Stimulated activated CD4-positive, alpha-beta T cell treated with anti-CD3 and anti-CD28 coated beads, Interleukin-1b, Interleukin-23, amount 100 ng/mL, for 1 hour (primary cell): ENCODE measurements around the gene OTULIN.

Source experiments
- DNase-seq, 2 donors: peaks; one replicate each; pipeline ENCODE4 v3.0.0-alpha.2; 2020; ENCODE audit warnings: low read depth in 2 of 2

The OTULIN gene

DNA sequence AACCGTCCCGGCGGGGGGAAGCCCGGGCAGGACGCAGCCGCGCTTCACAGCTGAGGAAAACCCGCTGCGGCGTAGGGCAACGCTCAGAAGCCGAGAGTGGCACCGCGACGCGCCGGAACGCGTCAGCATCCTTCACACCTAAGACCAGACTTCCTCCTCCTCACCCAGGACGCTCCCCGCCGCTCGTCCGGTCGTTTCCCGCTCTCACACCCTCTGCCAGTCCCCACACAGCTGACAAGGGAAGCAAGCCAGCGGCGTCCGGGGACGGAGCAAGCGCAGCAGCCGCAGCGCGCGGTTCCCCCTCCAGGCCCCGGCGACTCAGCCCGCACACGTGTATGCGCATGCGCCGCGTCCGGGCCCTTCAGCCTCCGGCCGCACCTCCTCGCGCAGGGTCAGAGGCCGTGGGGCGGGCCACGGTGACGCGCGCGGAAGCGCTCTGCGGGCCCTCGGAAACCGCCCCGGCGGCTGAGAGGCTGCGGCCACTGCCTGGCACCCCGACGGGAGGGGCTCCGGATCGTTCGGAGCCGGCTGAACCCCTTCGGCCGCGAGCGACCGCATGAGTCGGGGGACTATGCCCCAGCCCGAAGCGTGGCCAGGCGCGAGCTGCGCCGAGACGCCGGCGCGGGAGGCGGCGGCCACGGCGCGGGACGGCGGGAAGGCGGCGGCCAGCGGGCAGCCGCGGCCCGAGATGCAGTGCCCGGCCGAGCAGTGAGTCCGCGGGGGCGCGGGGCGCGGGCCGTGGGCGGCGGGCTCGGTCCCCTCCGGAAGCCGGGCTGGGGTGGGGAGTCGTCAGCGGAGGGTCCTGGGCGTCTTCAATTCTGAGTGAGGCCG, at the start of gene OTULIN:
Gene OTULIN, plus strand, starts transcription at position 449 of the 831 bp plus-strand sequence. Its CDS starts 108 bp downstream, at position 557.
- DNase-seq, result peak; percentile 41 to 71

GRCh38 chr5:14615365-14615764, 49.2 kb upstream of the OTULIN start:
- DNase-seq, result no peak

GRCh38 chr5:14617441-14617840, 47.1 kb upstream of the OTULIN start:
- no peak for DNase-seq

- DNase-seq, result no peak
Measured at GRCh38 chr5:14627270-14627669, 37.2 kb upstream of the OTULIN start.

DNA sequence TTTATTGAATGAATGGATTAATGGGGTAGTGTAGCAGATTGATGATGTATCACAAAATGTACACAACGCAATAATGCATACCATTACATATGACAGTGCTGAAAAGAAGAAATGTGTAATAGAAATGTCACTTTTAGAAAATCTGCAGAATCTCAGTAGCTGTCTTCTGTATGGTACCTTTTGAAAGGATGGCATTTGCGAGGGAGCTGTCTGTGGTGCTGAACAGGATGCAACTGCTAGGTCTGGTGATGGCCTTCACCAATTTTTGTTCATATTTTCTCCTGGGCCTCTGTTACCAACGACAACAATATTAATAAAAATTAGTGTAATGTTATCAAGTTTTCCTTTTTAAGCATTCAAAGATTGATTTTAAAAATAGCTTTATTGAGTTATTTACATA, 36.2 kb upstream of the OTULIN start:
- peak; percentile 1 to 28 for DNase-seq

DNA sequence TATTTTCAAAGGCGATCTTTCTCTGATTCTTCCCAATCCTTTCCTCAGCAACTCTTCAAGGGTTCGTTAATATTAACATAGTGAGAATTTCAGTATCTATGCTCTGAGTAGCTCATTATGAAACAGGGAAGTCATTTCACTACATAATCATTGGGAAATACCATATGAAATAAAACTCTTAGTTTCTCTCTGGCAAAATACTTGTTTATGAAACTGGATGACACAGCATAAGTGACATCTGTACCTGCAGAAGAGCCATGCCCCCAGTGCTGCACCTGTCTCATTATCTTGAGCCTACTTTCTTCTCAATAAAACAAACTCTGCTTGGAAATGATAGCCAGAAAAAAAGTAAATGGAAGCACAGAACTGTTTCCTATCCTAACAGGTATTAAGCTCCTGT, 33.8 kb upstream of the OTULIN start:
- DNase-seq, result no peak

GRCh38 chr5:14635656-14636055, 28.9 kb upstream of the OTULIN start:
- no peak for DNase-seq

DNA sequence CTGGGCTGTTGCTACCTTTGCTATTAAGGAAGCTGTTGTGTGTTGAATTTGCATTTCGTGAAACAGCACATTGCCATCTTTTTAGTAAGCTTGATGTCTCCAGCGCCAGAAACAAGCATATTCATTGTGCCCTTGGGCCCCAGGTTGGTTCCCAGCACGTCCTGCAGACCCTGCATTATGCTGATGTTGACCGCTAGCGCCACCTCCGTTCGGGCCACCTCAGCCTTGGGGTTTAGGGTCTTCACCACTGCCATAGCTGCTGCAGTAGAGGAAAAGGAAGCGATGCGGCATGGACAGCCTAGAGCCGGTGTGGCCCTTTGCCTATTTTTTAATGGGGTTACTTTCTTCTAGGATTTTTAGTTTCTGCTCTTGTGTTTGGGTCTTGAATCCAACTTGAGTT, 23.8 kb upstream of the OTULIN start:
- DNase-seq, result no peak

DNA sequence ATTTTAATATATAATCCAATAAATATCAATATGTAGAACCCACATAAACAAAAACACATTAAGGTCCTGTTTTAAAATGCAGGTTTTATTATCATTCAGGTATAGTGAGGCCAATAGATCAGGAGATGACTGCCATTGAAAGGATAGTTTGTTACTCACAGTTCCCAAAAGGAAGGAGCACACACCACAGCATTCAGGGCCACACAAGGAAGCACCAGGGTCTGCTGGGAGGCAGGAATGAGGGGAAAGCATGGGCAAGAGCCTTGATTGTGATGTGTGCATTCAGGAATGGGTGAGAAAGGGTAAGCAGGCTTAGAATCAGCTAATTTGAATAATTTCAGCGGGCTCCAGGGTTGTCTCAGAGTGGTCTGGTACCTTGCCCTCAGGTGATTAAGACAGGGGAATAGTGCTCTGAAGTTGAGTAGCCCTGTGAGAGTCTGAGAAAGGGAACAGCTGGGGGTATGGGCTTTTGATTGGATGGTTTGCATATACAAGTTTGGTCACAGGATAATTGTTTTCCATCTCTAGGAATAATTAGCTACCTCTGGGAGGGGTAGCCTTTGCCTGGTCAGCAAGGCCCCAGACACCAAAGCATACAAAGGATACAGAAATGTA, 19.8 kb upstream of the OTULIN start:
- no peak for DNase-seq

DNA sequence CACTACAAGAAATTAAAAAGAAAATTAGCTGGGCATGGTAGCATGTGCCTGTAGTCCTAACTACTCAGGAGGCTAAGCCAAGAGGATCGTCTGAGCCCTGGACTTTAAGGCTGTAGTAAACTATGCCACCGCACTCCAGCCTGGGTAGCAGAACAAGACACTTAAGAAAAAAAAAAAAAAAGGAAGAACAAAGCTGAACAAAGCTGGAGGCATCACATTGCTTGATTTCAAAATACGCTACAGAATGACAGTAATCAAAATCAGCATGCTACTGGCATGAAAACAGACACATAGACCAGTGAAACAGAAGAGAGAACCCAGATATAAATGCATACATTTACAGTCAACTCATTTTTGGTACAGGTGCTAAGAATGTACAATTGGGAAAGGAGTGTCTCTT, 14.5 kb upstream of the OTULIN start:
- DNase-seq, result no peak

DNA sequence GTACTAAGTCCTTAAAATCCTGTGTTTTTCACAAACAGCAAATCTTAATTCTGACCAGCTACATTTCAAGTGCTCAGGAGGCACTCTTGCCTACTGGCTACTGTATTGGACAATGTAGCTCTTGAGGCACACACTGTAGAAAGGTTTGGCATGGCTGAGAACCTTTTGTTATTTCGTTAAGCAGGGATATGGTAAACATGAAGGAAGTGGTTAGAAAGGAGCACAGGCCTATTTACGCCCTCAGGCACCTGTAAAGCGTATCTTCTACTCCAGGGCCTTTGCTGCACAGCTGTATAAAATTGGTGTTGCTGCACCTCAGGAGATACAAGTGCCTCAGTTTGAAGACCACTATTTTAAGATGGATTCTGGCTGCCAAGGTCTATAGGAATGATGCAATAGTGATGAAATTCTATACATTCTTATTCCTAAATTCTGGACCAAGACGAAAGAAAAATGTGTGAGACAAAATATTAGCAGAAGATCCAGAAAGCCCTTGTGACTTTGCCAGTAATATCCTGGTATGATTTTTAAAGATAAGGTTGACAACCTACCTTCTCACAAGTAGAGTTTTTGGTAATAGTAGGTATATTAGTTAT, 9.3 kb upstream of the OTULIN start:
- DNase-seq, result no peak

GRCh38 chr5:14656898-14657297, 7.6 kb upstream of the OTULIN start:
- no peak for DNase-seq

GRCh38 chr5:14659821-14660607, 4.5 kb upstream of the OTULIN start:
- DNase-seq, result no peak

DNA sequence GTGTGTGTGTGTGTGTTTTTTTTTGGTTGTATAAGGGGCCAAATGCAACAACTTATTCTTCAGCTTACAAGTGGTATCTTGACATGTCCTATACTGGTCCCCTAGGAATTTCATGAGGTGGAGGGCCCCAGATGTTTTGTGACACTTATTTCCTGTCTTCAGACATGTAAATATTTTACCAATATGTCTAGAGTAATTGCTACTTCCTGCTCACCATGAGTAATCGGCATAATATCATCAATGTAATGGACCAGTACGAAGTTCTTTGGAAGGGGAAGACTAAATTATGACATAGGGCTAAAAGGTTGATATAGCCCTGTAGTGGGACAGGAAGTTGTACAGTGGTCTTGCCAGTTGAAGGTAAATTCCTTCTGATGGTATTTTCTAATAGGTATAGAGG, 3.7 kb upstream of the OTULIN start:
- DNase-seq, result no peak

DNA sequence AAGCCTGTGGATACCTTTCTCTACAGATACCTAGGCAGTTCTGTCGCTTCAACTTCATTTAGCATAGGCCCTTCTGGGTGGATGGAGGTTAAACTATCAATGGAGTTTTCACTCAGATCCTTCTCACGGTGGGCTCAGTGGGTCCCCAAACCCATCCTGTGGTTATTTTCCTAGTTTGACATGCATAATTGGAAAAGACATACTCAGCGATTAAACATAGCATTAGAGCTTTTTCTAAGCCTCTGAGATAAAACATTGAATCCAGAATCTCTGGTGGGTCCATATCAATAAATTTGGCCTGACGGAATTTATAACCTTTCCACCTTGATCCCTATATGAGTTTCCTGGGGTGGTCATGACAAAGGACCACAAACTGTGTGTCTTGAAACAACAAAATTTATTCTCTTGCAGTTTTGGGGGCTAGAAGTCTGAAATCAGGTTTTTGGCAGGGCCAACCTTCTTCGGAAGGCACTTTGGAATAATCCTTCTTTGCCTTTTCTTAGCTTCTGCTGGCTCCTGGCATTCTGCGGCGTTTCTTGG, 1.7 kb upstream of the OTULIN start:
- no peak for DNase-seq

GRCh38 chr5:14663734-14664269, 716 bp upstream of the OTULIN start:
- DNase-seq, result no peak

DNA sequence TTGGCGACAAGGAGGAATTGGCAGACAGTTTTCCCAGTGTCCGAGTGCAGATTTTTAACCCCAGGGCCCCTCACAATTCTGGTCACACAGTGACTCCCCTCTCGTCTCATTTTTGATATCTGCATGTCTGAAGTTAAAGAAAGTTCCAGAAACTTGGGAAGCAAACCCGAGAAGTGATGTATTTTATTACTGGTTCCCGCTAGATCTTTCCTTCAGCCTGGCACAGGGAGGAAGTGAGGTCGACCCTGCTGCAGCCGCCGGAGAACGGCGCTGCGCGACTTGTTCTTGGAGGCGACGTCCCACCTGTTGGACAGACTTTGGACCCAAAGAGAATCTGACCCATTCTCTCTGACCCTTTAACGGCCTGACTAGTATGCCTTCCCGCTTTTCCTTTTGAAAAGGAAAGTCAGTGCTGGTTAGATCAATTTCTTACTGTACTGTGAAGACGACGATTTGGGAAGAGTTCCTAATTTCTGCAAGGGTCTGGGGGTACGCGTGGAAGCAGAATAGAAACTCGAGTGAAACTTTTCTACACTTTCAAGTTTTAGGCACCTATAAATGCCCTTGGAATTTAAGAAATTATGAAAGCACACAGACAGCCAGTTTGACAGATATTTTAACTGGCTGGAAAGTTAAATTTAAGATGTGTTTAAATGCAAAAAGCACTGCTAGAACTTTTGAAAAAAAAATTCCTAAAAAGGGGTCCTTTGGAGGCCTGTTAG, 744 bp downstream of the OTULIN start:
- DNase-seq, result no peak

DNA sequence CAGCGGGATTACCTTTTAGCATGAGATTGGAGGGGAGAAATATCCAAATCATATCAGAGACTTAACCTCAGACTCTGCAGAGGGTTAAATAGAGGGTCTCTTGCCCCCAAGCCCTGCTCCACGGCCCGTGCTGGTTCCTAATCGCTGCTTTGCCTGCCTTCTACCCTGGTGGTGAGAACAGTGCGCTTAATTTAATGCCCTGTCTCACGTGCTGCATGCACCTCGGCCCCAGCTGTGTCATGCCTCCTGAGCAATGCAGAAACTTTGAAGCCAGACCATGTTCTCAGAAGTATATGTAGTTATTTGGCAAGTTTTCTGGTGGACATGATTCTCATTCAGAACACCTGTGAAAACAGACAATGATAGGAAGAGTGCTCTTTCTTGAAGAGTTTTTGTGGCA, 1.4 kb downstream of the OTULIN start:
- no peak for DNase-seq

GRCh38 chr5:14666357-14666756, 1.8 kb downstream of the OTULIN start:
- DNase-seq, result no peak

GRCh38 chr5:14667290-14667689, 2.8 kb downstream of the OTULIN start:
- DNase-seq, result no peak

GRCh38 chr5:14667770-14668169, 3.3 kb downstream of the OTULIN start:
- no peak for DNase-seq
